T-cell (primary cell): ENCODE measurements around the gene MYLIP. TPM values are rescaled to one million over a fixed set of nuclear protein-coding genes. Genes with fewer than 3 reads are reported as not detected.
A peak's percentile ranks its signal among the peaks of the same experiment; 100 is the strongest.

Experiments used
- ATAC-seq, 4 experiments: fragments of 200-7000 bp in 3 of 4; fragments of 150-1000 bp in 1 of 4; cut with Tn5 transposase; replicated peaks in 1 of 4; 1 replicate in 3 of 4; 2 replicates in 1 of 4; pipeline ENCODE4 v1.10.0; 2021; ENCODE audit warnings: moderate library complexity in 3 of 4, mild to moderate bottlenecking in 2 of 4, moderate number of reproducible peaks in 1 of 4
- CTCF ChIA-PET, 2 donors: fragments of 300-600 bp; sonication (Branson Sonifier 250); formaldehyde crosslinking; loops; one replicate each; lab custom pipeline; 2022; ENCODE audit warnings: antibody characterized with exemption in 2 of 2; lab: Charles Lee
- POLR2A ChIA-PET, 2 donors: fragments of 300-600 bp; sonication (Branson Sonifier 250); formaldehyde crosslinking; loops; one replicate each; lab custom pipeline; 2022; ENCODE audit warnings: antibody characterized with exemption in 2 of 2; lab: Charles Lee
- DNase-seq, 35 experiments: peaks; one replicate each; pipeline versions ENCODE4 v3.0.0 to v3.0.0-alpha.2; 2013 to 2023
- H3K27ac ChIP-seq: one replicate; pipeline ENCODE4 v1.5.1; 2013; ENCODE audit warnings: low read length
- H3K27me3 ChIP-seq, 2 experiments: replicated peaks in 1 of 2; 1 replicate in 1 of 2; 2 replicates in 1 of 2; pipeline versions ENCODE4 v1.6.1 to v1.7.0; 2013; ENCODE audit warnings: low read length in 1 of 2, mixed read lengths in 1 of 2; ENCODE audit not compliant: control insufficient read depth in 2 of 2, insufficient read depth in 2 of 2; ENCODE audit errors: extremely low read depth in 1 of 2
- H3K36me3 ChIP-seq, 2 donors: 1 replicate in 1 of 2; 2 replicates in 1 of 2; pipeline versions ENCODE4 v1.6.1 to v1.7.0; 2013; ENCODE audit warnings: low read length in 1 of 2; ENCODE audit not compliant: control insufficient read depth in 2 of 2, insufficient read depth in 1 of 2; ENCODE audit errors: extremely low read depth in 1 of 2
- H3K4me1 ChIP-seq, 2 experiments: 1 replicate in 1 of 2; 2 replicates in 1 of 2; pipeline versions ENCODE4 v1.6.1 to v1.7.0; 2013; ENCODE audit warnings: low read length in 2 of 2, mixed read lengths in 1 of 2; ENCODE audit not compliant: insufficient read depth in 2 of 2, control insufficient read depth in 1 of 2; ENCODE audit errors: extremely low read depth in 1 of 2
- H3K4me3 ChIP-seq, 2 donors: 1 replicate in 1 of 2; 2 replicates in 1 of 2; pipeline versions ENCODE4 v1.5.1 to v1.7.0; 2013; ENCODE audit warnings: mild to moderate bottlenecking in 2 of 2, low read length in 1 of 2, moderate library complexity in 1 of 2; ENCODE audit not compliant: control insufficient read depth in 1 of 2; ENCODE audit errors: extremely low read depth in 1 of 2
- H3K9me3 ChIP-seq: 2 replicates; pipeline ENCODE4 v1.7.0; 2013
- H3K27ac Mint-ChIP-seq, 2 donors: one replicate each; pipeline ENCODE4 v1.8.0; 2020 to 2021; ENCODE audit warnings: mild to moderate bottlenecking in 2 of 2, mixed read lengths in 2 of 2
- H3K27me3 Mint-ChIP-seq, 2 donors: one replicate each; pipeline ENCODE4 v1.8.0; 2021 to 2022; ENCODE audit warnings: mixed read lengths in 2 of 2
- H3K36me3 Mint-ChIP-seq: one replicate; pipeline ENCODE4 v1.8.0; 2021; ENCODE audit warnings: mixed read lengths
- H3K4me1 Mint-ChIP-seq, 3 donors: one replicate each; pipeline ENCODE4 v1.8.0; 2020 to 2022; ENCODE audit warnings: mixed read lengths in 3 of 3, mild to moderate bottlenecking in 1 of 3
- H3K4me3 Mint-ChIP-seq, 3 donors: one replicate each; pipeline ENCODE4 v1.8.0; 2020 to 2022; ENCODE audit warnings: mild to moderate bottlenecking in 3 of 3, mixed read lengths in 3 of 3, moderate library complexity in 3 of 3
- H3K9me3 Mint-ChIP-seq, 3 donors: one replicate each; pipeline ENCODE4 v1.8.0; 2020 to 2022; ENCODE audit warnings: mixed read lengths in 3 of 3
- WGBS: methylation state at CpG from one replicate; pipeline ENCODE4 v1.1.5; 2013; ENCODE audit warnings: missing lambda C conversion rate; ENCODE audit not compliant: insufficient coverage; 5-methylcytosine and 5-hydroxymethylcytosine counted together
- total RNA-seq, 35 experiments: library from RNA in 6 of 35; stranded (reverse) in 6 of 35; fragments of 120-200 nt in 1 of 35; gene quantifications; one replicate each; pipeline versions ENCODE4 v1.2.1 to v1.2.4 and lab custom pipeline; 2013 to 2026

Gene MYLIP
- total RNA-seq, 5 donors from 2014 or later (not counting 1 experiment from before 2014, with no cell fraction given): 18.4 to 210 (median 19.9) TPM

DNA sequence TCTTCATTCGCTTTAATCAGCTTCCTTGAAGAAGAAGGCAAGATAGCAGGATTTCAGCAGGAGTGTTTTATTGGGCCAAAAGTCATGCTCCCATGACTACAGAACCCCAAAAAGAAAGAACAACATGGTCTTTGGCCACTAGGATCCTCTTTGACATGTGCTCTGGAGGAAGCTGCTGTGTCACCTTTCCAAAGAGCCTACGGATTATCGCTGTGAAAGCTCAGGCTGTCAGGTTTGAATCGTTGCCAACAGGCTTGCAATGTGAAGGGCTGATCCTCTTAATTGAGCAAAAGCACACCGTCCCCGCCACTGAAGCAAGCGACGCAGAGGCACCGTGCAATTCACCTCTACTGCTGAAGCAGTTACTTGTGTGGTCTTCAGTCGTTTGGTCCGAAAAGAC is 29.0 kb downstream of the MYLIP start:
- H3K36me3 ChIP-seq: peaks cover 17 to 20% of the 10 kb centered on the region in 2 donors
- Mint-ChIP-seq H3K27me3 (no peaks in the 10 kb centered on the region), H3K4me1 (peaks cover 14 to 15% (median 15%) of the 10 kb centered on the region in 3 donors), H3K9me3 (peaks cover 3 to 17% (median 4%) of the 10 kb centered on the region in 3 donors), H3K36me3 (peaks cover 42% of the 10 kb centered on the region), H3K4me3 (no peak overlapping the region), H3K27ac (no peak overlapping the region)
- peaks cover 0 to 2% of the 10 kb centered on the region in 2 experiments for H3K4me1 ChIP-seq
- no peaks in the 10 kb centered on the region for H3K9me3 ChIP-seq
- ATAC-seq (no peak), DNase-seq (no peak)
- H3K27ac ChIP-seq: no peak overlapping the region
- no peaks in the 10 kb centered on the region for H3K27me3 ChIP-seq
- POLR2A ChIA-PET: no interaction called here
- CTCF ChIA-PET: no interaction called here
- WGBS: 90% methylated on average over 9 of the region's 11 CpGs
- no peak overlapping the region for H3K4me3 ChIP-seq

DNA sequence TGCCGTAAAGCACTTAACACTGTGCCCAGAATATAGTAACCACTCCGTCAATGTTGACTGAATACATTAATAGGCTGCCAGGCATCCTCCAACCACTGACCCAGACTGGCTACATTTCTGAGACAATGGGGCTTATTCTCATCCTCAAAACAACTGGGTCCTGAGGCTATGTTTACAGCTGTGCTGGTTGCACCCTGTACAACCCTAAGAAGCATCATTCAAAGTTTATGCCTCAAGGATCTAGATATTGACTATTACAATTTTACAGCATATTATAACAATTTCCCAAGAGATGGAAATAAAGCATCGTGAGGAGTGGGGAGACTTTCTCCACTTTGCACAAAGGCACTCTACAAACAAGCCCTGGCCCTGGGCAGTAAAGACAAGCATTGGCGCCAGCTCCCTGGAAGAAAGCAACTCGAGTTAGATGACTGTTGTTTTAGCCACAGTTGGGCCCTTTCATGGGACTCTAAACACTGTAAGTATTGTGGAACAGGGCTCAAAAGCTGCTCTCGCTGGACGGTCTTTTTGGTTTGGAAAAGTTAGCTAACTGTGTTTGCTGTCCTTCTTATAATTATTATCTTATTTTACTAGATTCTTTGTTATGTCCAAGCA is 30.2 kb downstream of the MYLIP start:
- H3K4me3 Mint-ChIP-seq: no peak overlapping the region
- no peak overlapping the region for H3K4me3 ChIP-seq
- no peak overlapping the region for H3K27ac ChIP-seq
- ATAC-seq: no peak
- CTCF ChIA-PET: no interaction called here
- DNase-seq: no peak
- no peak overlapping the region for H3K27ac Mint-ChIP-seq
- H3K9me3 Mint-ChIP-seq: peaks cover 3 to 17% (median 4%) of the 10 kb centered on the region in 3 donors
- no peaks in the 10 kb centered on the region for H3K9me3 ChIP-seq
- H3K27me3 Mint-ChIP-seq: no peaks in the 10 kb centered on the region
- peaks cover 33% of the 10 kb centered on the region for H3K36me3 Mint-ChIP-seq
- peaks cover 19 to 23% (median 21%) of the 10 kb centered on the region in 3 donors for H3K4me1 Mint-ChIP-seq
- H3K27me3 ChIP-seq: no peaks in the 10 kb centered on the region
- peaks cover 11 to 16% of the 10 kb centered on the region in 2 donors for H3K36me3 ChIP-seq
- POLR2A ChIA-PET: interaction anchor here in 1 of 2 donors (0.8 kb wide), 1 partner anchor 11 kb away, joined by 4 read pairs; no protein-coding TSS in a partner anchor
- WGBS: no CpG with 5 or more reads among the region's 7 CpGs
- peaks cover 0 to 2% of the 10 kb centered on the region in 2 experiments for H3K4me1 ChIP-seq

DNA sequence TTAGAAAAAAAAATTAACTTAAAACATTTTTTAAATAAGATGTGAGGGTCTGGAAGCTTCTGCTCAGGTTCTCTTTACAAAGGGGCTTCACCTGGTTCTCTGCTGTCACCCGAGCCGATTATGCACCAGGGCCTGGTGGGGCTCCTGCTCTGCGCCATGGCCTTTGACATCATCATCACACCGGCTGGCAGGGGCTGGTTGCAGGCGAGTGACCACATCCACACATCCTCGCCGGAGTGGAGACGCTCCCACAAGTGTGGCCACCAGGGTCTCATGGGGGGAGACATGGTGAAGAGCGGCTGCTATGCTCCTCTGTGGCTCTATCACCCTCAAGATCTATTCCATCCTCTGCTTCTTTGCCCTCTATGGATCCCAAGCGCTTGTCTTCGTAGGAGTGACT is 31.9 kb downstream of the MYLIP start:
- no peaks in the 10 kb centered on the region for H3K9me3 ChIP-seq
- H3K4me1 ChIP-seq: peaks cover 0 to 2% of the 10 kb centered on the region in 2 experiments
- Mint-ChIP-seq H3K27ac (no peak overlapping the region), H3K4me1 (peaks cover 19 to 26% (median 21%) of the 10 kb centered on the region in 3 donors), H3K36me3 (peaks cover 16% of the 10 kb centered on the region), H3K27me3 (no peaks in the 10 kb centered on the region), H3K9me3 (peaks cover 2 to 7% (median 3%) of the 10 kb centered on the region in 3 donors), H3K4me3 (no peak overlapping the region)
- no peak overlapping the region for H3K4me3 ChIP-seq
- no peak for ATAC-seq
- no peaks in the 10 kb centered on the region for H3K27me3 ChIP-seq
- H3K36me3 ChIP-seq: peaks cover 3 to 5% of the 10 kb centered on the region in 2 donors
- ChIA-PET POLR2A (interaction anchor here in 1 of 2 donors (0.8 kb wide), 1 partner anchor 12 kb away, joined by 3 read pairs; no protein-coding TSS in a partner anchor), CTCF (no interaction called here)
- no peak for DNase-seq
- H3K27ac ChIP-seq: no peak overlapping the region
- 95% methylated on average over 9 of the region's 11 CpGs for WGBS

DNA sequence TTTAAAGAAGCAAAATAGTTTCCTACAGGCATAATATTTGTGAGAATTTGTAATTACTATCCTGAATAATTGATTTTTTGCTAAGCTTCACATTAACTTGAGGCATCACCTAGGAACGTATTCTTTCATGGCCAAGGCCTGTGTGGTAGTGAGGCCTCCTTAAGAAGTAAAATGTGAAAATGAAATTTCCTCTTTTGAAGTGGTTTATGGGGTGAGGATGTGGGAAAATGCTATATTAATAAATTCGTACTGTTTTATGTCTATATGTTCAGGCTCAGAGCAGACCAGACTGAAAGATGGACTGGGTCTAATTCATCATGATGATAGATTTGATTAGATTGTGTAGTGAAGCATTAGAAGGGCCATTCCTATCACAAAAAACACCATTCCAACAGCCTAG is 33.1 kb downstream of the MYLIP start:
- ATAC-seq: peak in 1 of 4 experiments; percentile 39
- WGBS: no CpG with 5 or more reads among the region's 2 CpGs
- H3K27me3 ChIP-seq: no peaks in the 10 kb centered on the region
- H3K27ac ChIP-seq: no peak overlapping the region
- H3K36me3 ChIP-seq: no peaks in the 10 kb centered on the region
- DNase-seq: peak in 1 of 35 experiments; percentile 30
- peaks cover 0 to 2% of the 10 kb centered on the region in 2 experiments for H3K4me1 ChIP-seq
- CTCF ChIA-PET: no interaction called here
- H3K27ac Mint-ChIP-seq: no peak overlapping the region
- H3K4me3 Mint-ChIP-seq: peak overlapping the region in 1 of 3 donors; percentile 6
- H3K4me3 ChIP-seq: no peak overlapping the region
- POLR2A ChIA-PET: no interaction called here
- H3K36me3 Mint-ChIP-seq: peaks cover 7% of the 10 kb centered on the region
- peaks cover 19 to 26% (median 21%) of the 10 kb centered on the region in 3 donors for H3K4me1 Mint-ChIP-seq
- no peaks in the 10 kb centered on the region for H3K9me3 ChIP-seq
- H3K27me3 Mint-ChIP-seq: no peaks in the 10 kb centered on the region
- peaks cover 0 to 4% (median 2%) of the 10 kb centered on the region in 3 donors for H3K9me3 Mint-ChIP-seq

DNA sequence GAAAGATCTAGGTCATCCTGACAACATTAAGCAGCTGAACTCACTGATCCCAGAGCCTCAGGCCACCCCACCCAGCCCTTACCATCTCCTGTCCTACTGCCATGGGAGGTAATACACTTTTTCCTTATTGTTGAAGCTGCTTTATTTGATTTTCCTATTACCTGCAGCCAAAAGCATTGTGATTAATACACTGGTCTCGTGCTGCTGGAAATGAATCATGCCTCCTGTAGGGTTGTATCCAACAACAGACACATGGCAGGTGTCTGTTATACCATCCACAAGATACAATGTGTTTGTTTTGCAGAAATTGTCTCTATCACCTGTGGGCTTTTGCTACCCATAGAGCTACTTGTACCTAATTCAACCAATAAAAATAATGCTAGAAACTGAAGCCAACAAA is 34.2 kb downstream of the MYLIP start:
- ATAC-seq: no peak
- no CpG with 5 or more reads among the region's 1 CpG for WGBS
- Mint-ChIP-seq H3K9me3 (no peaks in the 10 kb centered on the region), H3K27ac (no peak overlapping the region), H3K36me3 (no peaks in the 10 kb centered on the region), H3K27me3 (no peaks in the 10 kb centered on the region), H3K4me1 (peaks cover 22 to 29% (median 23%) of the 10 kb centered on the region in 3 donors), H3K4me3 (no peak overlapping the region)
- no peaks in the 10 kb centered on the region for H3K36me3 ChIP-seq
- CTCF ChIA-PET: interaction anchor here (0.6 to 1.0 kb wide), 2 partner anchors 17 to 213 kb away, joined by 3 to 4 read pairs; no protein-coding TSS in a partner anchor
- no peak overlapping the region for H3K4me3 ChIP-seq
- no peak for DNase-seq
- H3K27me3 ChIP-seq: no peaks in the 10 kb centered on the region
- POLR2A ChIA-PET: interaction anchor here in 1 of 2 donors (0.7 kb wide), 1 partner anchor 490 kb away, joined by 8 read pairs; no protein-coding TSS in a partner anchor
- no peaks in the 10 kb centered on the region for H3K9me3 ChIP-seq
- no peak overlapping the region for H3K27ac ChIP-seq
- peaks cover 2% of the 10 kb centered on the region in 2 experiments for H3K4me1 ChIP-seq

DNA sequence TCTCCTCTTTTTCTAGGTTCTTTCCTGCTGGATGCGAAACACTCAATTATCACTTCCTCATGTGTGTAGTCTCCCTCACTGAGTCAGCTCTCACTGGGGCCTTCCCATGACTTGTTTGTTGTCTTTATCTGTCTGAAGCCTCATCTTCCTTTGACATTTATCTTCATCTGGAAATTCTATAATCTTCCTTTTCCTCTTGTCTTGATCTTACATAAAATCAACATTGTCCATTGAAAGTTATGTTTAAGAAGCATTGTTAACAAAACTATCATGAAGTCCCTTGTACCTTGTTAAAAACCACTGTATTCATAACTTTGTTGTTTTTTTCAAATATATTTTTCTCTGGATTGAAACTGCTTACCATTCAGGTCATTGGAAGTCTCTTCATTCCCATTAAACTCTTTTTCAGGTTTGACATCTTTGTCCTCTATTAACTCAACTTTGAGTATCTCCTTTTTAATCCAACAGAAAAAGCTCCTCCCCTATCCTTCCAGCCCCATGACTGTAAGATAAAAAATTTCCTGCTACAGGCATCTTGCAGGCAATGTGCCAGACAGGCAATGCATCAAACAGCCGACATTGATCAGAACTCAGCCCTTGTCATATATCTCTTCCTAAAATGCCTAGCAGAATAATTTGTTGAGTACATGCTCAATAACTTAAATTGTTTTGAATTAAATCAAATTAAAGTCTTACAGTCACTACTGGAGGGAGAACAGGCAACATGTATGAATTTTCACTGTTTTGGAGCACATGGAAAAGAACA is 34.8 kb downstream of the MYLIP start:
- Histone ChIP-seq H3K9me3 (no peaks in the 10 kb centered on the region), H3K27ac (no peak overlapping the region), H3K36me3 (no peaks in the 10 kb centered on the region), H3K4me1 (peaks cover 2 to 9% of the 10 kb centered on the region in 2 experiments), H3K4me3 (no peak overlapping the region), H3K27me3 (no peaks in the 10 kb centered on the region)
- Mint-ChIP-seq H3K9me3 (no peaks in the 10 kb centered on the region), H3K36me3 (no peaks in the 10 kb centered on the region), H3K27me3 (no peaks in the 10 kb centered on the region), H3K4me1 (peaks cover 29 to 36% (median 30%) of the 10 kb centered on the region in 3 donors), H3K4me3 (no peak overlapping the region), H3K27ac (no peak overlapping the region)
- CTCF ChIA-PET: no interaction called here
- no peak for DNase-seq
- no peak for ATAC-seq
- POLR2A ChIA-PET: no interaction called here
- 100% methylated on average over 1 of the region's 2 CpGs for WGBS
